GM18502 (cell line): ENCODE results near the gene HOXA10.

Source experiments
- ATAC-seq: cut with Tn5 transposase; IDR thresholded peaks from one replicate; pipeline ENCODE4 v1.9.1; 2021; ENCODE audit warnings: mild to moderate bottlenecking; ENCODE audit not compliant: unreplicated experiment, poor library complexity

Gene HOXA10

DNA sequence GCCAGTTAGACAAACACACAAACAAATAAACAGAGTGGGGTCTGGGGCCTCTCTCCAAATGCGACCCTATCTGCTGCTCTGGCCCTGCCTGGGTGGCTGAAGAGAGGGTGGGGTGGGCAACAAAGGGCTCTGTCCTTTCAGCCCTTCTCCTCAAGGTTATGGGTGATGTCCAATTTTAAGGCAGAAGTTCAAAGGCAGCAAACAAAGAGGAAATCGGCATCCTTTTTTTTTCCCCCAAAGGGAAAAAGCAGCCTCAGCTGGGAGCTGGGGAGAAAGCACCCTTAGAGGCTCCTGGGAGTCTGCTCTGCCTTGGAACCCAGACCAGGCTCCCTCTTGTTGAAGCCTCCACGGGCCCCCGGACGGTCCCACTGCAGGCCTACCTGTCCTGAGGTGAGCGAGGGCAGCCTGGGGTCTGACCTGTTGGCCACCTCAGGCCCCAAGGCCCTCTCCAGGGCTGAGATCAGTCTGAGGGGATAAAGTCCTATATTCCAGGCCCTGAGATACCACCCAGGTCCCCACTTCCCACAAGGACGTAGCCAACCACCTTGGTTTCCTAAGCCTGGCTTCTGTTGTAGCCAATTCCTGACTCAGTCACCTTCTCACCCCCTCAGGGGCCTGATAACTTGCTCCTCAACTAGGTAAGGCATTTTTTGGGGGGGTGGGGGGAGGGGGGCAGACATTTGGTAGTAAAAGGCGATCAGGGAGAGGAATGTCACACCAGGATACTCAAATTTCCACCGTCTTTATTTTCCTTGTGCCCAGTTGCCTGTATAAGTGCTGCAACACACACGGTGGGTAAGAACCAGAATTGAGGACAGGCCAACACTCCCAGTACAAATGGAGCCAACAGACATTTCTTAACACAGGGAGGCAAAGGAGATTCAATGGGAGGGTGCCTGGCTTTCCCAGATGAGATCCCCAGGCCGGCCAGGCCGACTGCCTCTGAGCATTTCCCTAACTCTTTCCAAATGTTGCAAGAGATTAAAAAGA is 6.6 kb upstream of the HOXA10 start:
- no peak for ATAC-seq

DNA sequence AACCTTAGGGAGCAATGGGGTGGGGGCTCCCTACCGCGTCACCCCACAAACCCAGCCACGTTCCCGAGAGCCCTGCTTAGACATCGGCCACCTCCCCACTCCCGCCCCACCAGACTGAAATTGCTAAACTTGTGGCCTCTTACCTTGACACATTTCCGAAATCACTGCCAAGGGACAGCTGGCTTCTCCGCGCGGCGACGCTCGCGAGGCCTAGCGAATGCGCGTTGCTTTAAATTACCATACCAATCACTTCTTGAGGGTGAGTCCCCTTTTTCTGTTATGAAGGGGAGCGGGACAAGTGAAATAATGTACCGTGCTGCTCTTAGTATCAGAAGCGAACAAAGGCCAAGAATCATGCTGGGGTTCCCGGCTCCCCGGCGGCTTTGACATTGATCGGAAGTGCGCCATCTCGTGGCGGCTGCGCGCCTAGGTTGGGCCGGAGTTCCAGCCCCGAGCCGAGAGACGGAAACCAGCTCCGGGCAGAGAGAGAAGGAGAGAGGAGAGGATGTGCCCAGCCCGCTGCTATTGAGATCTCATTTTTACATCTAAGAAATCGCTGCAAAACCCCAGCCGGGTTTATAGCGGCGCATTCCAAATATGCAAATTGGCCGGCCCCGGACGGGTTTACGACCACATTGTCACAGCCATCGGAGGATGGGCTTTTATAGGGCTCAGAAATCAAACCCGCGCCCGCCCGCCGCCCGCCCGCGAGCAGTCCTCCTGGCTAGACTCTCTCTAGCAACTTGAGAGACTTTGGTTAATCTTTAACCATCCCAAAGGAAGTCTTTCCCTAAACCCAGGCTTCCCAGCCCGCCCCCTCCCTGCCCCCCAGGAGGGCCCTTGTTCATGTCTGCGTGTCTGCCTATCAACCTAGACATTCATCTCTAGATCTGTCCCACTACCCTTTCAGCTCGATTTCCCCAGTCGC is 5.6 kb upstream of the HOXA10 start:
- no peak for ATAC-seq

DNA sequence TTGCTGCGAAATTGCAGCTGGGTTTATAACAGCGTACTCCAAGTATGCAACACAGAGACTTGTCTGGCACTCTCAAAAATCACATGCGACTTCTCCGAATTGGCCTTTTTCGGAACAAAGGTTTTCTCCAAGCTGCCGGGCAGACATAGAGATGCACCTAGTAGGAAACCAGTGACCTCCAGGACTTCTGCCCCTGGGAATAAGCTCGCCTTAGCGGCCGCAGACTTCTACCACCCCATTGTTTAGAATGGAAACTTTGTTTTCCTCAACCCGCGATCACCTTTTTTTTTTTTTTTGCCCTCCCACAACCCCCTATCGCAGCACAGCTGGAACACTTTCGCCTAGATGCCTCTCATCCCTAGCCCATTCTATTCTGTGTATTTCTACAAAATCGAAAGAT is 4.9 kb upstream of the HOXA10 start:
- ATAC-seq = no peak

DNA sequence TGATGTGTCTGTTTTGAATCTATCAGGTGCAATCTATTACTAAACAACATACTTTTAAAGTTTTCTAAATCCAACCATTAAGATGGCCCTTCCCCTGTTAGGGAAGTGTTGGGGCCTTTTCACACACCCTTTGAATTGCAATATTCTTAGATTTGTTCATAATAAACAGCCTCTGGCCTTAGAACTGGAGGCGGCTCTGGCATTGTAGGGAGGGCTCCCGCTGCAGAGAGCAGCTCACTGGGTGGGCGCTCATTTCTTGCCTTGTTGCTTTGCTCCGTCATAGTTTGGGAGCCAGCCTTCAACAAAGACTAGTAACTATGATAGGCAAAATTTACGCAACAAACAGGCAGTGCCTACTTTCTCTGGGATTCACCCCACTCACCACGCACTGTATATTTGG is 4.2 kb upstream of the HOXA10 start:
- no peak for ATAC-seq

DNA sequence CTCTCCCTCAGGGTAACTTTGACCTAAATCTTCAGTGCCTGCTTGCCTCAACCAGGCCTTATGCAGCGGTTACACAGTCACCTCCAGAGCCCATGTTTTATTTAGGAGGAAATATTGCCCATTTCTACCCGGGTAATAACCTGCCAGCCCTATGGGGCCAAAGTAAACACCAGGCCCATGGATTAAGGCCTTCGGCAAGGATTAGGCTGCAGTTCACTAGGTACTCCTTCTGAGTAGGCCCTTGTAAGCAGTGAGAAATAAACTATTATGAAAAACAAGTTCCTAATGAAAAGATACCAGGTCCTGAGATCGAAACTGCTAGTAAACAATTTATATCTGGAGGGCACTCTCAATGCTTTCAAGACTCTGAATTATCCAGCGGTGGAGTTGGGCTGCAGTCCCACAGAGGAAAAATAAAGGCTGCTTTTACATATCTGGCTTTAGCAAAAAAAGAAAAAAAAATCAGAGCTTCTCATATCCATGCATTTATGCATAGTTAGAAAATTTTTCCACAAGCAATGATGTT is 3.7 kb upstream of the HOXA10 start:
- ATAC-seq = no peak

DNA sequence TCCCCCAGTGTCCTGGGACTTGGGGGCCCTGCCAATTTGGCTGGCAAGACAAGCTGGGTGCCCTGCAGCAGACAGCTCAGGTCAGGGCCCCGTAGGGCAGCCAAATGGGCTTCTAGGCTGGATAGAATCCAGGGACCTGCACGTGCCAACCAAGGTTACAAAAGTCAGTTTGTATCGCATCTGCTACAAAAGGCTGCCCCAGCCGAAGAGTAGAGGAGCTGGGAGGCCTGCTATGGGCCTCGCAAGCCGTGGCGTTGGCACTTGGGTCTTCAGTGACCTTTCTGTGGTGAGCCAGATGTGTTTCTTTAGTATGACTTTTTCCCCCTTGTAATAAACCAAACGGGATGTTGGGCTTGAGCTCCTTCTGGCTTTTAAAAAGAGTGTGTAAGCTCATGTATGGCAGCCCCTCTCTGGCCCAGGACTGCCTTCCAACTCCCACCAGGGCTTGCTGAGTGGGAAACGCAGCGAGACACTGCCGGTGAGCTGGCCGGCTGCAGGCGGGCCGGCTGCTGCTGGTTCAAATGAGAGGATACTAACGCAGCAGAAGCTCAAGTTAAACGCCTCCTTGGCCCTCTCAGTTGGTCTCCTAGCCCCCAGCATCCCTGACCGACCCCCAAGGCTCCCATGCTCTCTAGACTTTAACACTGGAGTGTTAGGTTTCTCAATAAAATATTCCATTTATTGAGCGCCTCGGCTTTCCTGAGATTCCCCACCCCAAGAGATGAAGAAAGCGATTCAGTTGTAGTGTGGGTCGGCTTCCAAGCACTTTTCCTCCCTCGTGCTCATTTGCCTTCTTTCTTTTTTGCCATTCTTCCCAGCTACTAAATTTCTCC is 3.1 kb upstream of the HOXA10 start:
- no peak for ATAC-seq

DNA sequence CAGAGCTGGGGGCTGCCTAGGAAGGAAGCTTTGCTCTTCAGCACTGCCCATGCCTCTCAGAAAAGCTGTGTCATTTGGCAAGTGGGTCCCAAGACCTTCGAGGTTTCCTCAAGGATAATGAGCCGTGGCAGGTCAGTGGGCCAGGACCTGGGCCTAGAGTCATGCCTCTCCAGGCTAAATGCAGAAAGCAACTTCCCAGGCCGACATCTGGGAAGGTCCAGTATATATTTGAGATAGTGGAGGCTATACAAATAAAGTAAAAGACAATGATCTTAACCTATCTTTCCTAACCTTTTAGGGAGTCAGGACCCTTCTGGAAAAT is 2.4 kb upstream of the HOXA10 start:
- no peak for ATAC-seq

DNA sequence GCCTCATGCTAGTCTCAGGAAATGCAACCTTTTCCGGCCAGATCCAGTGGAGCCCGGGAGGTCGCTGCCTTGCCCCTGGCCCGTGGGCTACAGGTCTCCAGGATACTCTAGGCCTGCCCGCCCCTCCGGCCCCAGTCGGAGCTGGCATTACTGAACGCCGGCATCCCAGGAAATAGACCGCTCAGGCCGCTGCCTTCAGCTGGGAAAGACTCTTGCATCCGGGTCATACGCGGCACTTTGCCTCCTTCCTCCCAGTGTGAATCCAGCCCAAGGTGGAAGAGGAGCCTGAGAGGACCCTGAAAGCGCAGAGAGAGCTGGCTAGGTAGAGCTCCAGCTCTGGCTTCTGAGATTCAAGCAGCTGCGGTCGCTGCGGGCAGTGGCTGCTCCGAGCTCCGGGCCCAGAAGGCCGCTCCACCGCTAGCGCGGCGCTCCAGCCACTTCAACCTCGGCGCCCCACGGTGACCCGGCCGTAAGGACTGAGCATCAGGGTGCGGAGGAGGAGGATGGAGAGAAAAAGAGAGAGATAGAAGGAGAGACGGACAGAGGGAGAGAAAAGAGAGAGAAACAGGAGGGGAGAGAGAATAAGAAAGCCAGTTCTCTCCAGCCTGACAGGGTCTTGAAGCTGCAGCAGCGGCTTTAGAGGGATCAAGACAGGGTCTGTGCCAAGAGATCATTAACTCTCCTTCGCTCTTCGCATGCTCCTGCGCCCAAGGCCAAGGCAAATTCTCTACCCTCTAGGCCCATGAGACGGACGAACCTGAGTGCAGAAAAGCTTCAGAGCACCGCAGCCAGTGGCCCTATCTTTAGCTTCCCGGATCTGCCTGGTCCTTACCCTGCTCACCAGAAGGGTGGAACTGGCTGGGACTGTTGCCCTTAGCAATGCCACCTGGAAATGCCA is 1.8 kb upstream of the HOXA10 start:
- no peak for ATAC-seq

DNA sequence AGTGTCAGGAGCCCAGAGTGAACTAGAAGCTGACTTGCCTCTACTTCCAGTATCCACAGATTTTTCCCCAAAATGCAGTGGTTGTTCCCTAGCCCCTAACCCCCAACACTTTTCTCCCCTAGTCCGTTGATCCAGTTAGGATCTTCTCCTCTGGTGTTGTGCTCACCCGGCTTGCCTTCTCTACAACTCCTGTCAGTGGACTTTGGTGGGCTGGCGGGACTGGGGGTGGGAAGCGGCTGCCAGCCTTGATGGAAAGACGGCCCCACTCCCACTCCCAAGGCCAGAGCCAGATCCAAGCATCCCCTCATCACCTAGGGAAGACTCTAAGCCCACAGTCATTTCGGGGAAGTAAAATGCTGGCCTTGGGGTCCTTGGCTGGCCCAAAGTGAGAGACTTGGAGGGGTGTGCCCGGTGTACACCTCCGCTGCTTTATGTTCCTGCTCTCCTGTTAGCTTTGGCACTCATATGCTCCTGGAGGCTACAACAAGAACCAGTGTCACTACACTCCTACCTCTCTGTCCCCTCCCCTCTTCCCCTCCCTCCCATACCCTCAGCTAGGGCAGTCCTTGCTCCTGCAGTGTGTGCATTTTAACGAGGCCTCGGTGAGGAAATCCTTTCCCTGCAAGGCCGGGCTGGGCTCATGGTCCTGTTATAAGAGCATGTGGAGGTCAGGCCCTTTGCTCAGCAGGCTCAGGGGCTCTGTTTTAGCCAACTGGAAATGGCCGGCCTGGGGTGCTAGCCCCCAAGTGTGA is 930 bp upstream of the HOXA10 start:
- ATAC-seq = no peak

DNA sequence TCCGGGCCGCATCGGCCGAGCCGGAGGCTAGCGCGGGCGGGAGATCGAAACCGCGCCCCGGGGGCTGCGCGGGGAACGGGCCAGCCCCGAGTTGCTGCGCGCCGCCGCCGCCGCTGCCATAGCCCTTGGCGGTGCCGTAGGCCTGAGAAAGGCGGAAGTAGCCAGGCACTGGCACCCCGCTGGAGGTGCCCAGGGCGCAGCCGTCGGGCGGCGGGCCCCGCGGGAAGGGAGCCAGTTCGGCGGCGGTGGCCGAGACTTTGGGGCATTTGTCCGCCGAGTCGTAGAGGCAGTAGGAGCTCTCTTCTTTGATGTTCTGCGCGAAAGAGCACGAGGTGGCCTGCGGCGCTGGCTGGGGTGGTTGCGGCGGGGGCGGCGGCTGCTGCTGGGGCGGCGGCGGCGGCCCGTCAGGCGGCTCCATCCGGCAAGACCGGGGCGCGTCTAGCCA is 587 bp downstream of the HOXA10 start:
- ATAC-seq = no peak

DNA sequence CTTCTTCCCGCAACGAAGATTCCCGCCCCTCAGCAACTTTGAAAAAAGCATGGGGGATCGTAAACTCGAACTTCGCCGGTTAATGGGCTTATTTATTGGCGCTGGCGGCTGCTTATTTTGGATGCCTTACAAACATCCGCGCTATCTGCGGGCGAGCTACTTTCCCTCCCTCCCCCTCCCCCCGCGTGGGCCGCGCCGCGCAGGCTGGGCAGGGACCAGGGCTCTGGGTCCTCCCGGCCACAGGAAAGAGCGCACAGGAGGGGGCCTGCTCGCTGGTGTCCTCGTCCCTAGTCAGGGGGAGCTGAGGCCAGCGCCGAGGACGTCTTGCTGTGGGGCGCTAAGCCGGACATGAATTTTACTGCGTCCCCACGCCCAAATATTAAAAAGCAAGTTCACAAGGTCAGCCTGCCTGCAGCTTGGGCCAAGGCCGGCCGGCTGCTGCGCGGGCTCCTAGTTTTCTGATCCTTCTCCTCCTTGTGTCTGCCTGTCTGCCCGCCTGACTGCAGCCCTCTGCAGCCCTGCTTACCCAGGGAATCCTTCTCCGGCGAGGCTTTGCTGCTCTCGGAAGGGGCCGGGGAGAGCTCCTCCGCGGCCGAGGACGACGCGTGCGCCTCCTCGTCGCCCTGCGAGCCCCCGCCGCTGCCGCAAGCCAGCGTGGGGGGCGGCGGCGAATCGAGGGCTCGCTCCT is 1.2 kb downstream of the HOXA10 start:
- ATAC-seq = no peak

DNA sequence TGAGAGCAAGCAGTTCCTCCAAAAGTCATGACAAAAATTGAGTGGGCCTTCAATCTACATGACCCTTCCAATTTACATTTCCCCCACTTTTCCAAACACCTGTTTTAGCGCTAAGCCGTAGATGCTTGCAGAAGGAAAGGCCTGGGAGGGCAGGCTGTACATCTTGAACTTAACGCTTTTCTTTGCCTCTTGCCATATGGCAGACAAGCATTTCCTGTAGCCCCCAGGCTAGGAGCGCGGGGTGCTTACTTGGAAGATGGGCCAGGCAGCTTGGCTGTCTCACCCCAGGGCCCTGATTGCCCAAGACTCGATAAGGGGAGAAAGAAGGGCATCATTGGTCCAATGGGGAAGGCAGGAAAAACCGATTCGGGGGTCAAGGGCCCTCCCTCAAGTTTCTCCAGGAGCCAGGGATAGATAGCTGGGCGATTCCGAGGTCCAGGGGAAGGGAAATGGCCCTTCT is 1.8 kb downstream of the HOXA10 start:
- ATAC-seq = no peak

DNA sequence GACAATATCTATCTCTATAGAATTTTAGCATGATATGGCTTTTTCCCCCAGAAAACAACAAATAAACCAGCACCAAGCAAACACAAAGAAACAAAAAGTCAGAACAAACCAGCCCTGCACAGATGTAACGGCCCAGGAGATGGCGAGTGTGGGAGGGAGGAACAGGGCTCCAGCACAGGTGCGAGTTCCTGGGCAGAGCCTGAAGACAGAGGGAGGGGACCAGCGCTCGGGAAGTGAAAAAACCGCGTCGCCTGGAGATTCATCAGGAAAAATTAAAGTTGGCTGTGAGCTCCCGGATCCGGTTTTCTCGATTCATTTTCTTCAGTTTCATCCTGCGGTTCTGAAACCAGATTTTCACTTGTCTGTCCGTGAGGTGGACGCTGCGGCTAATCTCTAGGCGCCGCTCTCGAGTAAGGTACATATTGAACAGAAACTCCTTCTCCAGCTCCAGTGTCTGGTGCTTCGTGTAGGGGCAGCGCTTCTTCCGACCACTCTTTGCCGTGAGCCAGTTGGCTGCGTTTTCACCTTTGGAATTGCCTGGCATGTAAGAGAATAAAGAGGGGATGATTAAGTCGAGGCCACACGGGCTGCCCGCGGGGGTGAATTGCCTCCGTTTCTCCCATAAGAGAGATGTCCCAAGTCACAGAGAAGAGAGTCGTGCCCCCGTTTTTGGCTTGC is 2.3 kb downstream of the HOXA10 start:
- no peak for ATAC-seq

DNA sequence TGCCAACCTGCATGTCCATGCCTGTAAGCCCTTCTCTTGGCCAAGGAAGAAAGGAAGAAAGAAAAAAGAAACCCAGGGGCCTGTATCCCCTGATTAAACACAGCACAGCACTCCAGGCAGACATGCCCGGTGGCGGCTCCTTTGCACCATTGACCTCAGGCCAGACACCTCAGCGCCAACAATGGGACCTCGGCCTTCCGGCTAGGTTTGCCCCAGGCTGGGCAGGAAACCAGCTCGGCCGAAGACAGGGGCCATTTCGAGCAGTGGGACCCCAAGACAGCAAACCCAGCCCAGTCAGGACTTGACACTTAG is 2.8 kb downstream of the HOXA10 start:
- ATAC-seq = no peak

DNA sequence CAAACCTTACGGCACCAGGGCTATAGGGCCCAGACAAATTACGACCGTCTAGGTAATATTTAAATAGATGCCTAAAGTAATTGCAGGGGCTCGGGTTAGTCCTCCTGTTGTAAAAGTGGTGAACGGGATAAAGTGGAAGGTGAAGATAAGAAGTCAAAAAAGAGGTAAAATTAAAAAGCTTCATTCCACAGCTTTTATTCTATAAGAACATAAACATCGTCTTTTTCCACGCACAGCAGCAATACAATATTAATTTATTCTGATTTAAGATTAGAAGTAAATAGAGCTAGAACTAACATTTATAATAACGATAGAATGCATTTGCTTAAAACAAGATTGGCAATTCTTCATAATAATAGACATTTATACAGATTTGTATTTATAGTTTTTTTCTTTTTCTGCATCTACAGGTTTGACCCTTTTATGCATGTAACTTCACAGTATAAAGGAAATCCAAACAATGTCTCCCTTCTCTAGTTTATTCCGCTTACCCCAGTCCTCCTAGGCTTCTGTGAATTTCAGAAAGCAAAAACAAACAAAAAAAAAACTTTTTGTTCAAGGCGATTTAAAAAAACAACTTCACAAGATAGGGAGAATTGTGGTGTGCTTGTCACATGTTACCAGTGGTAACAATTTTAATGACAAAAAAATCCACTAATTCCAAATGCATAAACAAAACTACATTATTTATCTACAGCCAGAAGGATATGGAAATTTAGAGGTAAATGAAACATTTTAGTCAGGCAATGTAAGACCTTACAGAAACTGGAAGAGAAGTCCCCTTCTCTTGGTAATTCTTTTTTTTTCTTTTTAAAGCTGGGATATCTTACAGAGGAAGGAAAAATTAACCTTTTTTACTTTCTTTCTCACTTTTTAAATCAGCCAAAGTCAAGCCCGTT is 3.4 kb downstream of the HOXA10 start:
- no peak for ATAC-seq

DNA sequence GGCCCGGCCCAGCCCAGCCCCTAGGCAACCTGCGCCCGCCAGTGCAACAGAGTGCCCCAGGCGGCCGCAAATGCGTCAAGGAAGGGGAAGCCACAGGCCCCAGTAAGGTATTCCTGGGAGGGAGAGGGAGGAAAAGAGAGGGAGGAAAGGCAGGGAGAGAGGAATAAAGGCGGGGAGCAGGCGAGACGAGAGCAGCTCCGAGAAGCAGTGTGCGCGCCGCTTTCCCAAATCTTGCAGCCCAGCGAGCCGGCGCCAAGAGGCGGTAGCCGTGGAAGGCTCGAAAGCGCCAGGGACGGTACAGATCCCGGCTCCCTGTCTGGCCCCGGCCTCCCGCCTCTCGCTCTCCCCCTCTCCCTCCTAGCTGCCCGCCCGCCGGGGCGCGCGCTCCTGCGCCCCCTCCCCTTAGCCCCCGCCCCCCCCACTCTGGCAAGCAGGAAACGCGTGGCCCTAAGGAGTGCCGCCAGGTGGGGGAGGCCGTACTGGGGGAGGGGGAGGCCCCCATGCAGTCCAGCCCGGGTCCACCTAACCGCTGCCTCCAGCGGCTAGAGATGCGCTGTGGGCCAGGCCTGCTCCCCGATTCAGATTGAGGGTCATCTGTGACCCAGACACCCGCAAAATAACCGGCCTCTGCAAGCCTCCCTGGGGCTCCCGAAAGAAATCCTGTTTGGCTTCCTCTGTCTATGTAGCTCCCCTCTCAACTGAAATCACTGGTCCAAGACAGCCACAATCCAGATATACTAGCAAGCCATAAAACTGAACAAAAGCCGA is 4.3 kb downstream of the HOXA10 start:
- ATAC-seq = no peak
